Osteoblast (primary cell): ENCODE measurements around the gene STT3A. TPM values are rescaled to one million over a fixed set of nuclear protein-coding genes. Genes with fewer than 3 reads are reported as not detected.
A peak's percentile ranks its signal among the peaks of the same experiment; 100 is the strongest.

Experiments
- DNase-seq: peaks from one replicate; pipeline ENCODE4 v3.0.0; 2011; ENCODE audit warnings: low spot score, mixed read lengths; ENCODE audit not compliant: insufficient read length; ENCODE audit errors: missing footprints
- H2AFZ ChIP-seq: 2 replicates; pipeline ENCODE4 v1.6.0; 2011; ENCODE audit warnings: mild to moderate bottlenecking, low read length
- H3K27ac ChIP-seq: 2 replicates; pipeline ENCODE4 v1.5.1; 2011; ENCODE audit warnings: mild to moderate bottlenecking, low read depth, low read length, moderate library complexity
- H3K27me3 ChIP-seq: 2 replicates; pipeline ENCODE4 v1.6.0; 2012; ENCODE audit warnings: mild to moderate bottlenecking, control low read depth, inconsistent platforms, low read length, moderate library complexity; ENCODE audit not compliant: insufficient read depth
- H3K36me3 ChIP-seq: 2 replicates; pipeline ENCODE4 v1.5.1; 2011; ENCODE audit warnings: mild to moderate bottlenecking, low read length, control low read depth, moderate library complexity; ENCODE audit not compliant: insufficient read depth
- H3K4me1 ChIP-seq: 2 replicates; pipeline ENCODE4 v1.5.1; 2011; ENCODE audit warnings: mild to moderate bottlenecking, low read length, control low read depth, moderate library complexity; ENCODE audit not compliant: insufficient read depth
- H3K4me2 ChIP-seq: 2 replicates; pipeline ENCODE4 v1.6.0; 2011; ENCODE audit warnings: mild to moderate bottlenecking, low read length; ENCODE audit not compliant: insufficient read depth
- H3K4me3 ChIP-seq: fragments of 200-600 bp; sonication (generic); 3 replicates; pipeline ENCODE4 v1.5.1; 2012; ENCODE audit warnings: mild to moderate bottlenecking, low read length, inconsistent platforms; ENCODE audit not compliant: insufficient read depth
- H3K79me2 ChIP-seq: 2 replicates; pipeline ENCODE4 v1.6.0; 2012; ENCODE audit warnings: mild to moderate bottlenecking, low read length, control low read depth, inconsistent platforms; ENCODE audit not compliant: insufficient read depth
- H3K9me3 ChIP-seq: 2 replicates; pipeline ENCODE4 v1.5.1; 2011; ENCODE audit warnings: low read depth, low read length, control low read depth
- H4K20me1 ChIP-seq: 2 replicates; pipeline ENCODE4 v1.6.0; 2012; ENCODE audit warnings: mild to moderate bottlenecking, low read length, control low read depth; ENCODE audit not compliant: insufficient read depth
- total RNA-seq: library from RNA; depleted of rRNA; stranded (reverse); fragments of >200 nt; gene quantifications from 2 replicates; pipeline ENCODE4 v1.2.3, GENCODE V29; 2012
- TF ChIP-seq, protein P1 (sequence below): IDR thresholded peaks from 2 replicates; pipeline ENCODE4 v1.5.1; 2011; ENCODE audit warnings: mild to moderate bottlenecking, low read depth, low read length, moderate library complexity; ENCODE audit errors: extremely low read depth

The STT3A gene
- total RNA-seq, 1 donor = 224 TPM

DNA sequence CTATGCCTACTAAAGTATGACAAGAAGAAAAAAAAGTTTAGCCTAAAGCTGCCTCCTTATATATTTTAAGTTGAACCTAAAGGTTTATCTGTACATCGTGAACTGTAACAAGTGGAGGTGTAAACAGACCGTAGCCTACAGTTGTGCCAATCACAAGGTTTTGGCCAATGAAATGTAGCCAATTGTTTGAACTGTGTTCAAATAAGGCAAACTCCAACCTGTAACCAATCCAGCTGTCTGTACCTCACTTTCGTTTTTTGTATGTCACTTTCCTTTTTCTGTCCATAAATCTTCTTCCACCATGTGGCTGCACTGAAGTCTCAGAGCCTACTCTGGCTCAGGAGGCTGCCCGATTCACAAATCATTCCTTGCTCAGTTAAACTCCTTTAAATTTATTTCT lies 30.2 kb upstream of the STT3A start:
- Histone ChIP-seq H3K36me3 (no peaks in the 10 kb centered on the region), H3K27me3 (no peaks in the 10 kb centered on the region), H3K79me2 (no peaks in the 10 kb centered on the region), H3K9me3 (no peaks in the 10 kb centered on the region), H4K20me1 (no peaks in the 10 kb centered on the region), H3K4me3 (no peak overlapping the region), H3K4me1 (no peaks in the 10 kb centered on the region), H2AFZ (no peak overlapping the region), H3K4me2 (no peak overlapping the region), H3K27ac (no peak overlapping the region)
- DNase-seq = no peak
- TF ChIP-seq, protein P1, sequence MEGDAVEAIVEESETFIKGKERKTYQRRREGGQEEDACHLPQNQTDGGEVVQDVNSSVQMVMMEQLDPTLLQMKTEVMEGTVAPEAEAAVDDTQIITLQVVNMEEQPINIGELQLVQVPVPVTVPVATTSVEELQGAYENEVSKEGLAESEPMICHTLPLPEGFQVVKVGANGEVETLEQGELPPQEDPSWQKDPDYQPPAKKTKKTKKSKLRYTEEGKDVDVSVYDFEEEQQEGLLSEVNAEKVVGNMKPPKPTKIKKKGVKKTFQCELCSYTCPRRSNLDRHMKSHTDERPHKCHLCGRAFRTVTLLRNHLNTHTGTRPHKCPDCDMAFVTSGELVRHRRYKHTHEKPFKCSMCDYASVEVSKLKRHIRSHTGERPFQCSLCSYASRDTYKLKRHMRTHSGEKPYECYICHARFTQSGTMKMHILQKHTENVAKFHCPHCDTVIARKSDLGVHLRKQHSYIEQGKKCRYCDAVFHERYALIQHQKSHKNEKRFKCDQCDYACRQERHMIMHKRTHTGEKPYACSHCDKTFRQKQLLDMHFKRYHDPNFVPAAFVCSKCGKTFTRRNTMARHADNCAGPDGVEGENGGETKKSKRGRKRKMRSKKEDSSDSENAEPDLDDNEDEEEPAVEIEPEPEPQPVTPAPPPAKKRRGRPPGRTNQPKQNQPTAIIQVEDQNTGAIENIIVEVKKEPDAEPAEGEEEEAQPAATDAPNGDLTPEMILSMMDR = no peak

DNA sequence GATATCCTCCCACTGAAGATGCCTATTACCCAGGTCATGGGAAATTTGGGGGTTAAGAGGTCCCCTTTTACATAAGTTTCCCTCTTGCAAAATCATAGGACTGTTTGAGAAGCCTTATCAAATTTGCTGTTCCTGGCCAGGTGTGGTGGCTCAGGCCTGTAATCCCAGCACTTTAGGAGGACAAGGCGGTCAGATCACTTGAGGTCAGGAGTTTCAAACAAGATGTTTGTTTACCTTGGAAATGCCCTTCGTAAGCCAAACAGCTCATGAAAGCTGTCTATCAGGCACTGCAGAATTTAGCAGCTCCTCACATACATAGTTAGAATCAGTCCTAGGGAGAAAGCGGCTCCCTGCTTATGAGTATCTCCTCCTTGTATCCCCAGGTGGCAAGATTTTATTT lies 28.3 kb upstream of the STT3A start:
- DNase-seq = no peak
- no peak overlapping the region for H3K4me3 ChIP-seq
- H3K79me2 ChIP-seq = peaks cover 3% of the 10 kb centered on the region
- no peaks in the 10 kb centered on the region for H4K20me1 ChIP-seq
- H3K27me3 ChIP-seq = no peaks in the 10 kb centered on the region
- H2AFZ ChIP-seq = no peak overlapping the region
- no peaks in the 10 kb centered on the region for H3K4me1 ChIP-seq
- no peaks in the 10 kb centered on the region for H3K36me3 ChIP-seq
- H3K4me2 ChIP-seq = no peak overlapping the region
- TF ChIP-seq, protein P1 = no peak
- H3K9me3 ChIP-seq = no peaks in the 10 kb centered on the region
- H3K27ac ChIP-seq = no peak overlapping the region

DNA sequence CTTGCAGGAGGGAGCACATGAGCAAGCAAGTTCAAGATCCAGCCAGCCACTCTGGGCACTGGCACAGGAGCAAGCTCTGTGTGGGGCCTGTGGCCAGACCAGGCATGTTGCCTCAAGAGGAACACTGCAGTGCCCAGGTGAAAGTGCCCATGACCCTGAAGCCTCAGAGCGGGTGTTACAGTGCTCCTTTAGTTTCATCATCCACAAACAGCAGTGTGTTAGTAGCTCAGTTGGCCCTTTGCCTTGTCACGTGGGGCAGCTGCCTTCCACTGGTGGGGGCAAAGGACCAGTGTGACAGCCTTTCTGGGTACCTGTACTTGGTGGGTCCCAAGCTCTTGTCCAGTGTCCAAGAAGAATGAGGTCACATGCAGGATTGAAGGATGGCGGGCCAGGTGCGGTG lies 26.4 kb upstream of the STT3A start:
- Histone ChIP-seq H3K4me3 (no peak overlapping the region), H3K9me3 (no peaks in the 10 kb centered on the region), H3K4me2 (no peak overlapping the region), H2AFZ (no peak overlapping the region), H3K27me3 (no peaks in the 10 kb centered on the region), H4K20me1 (no peaks in the 10 kb centered on the region), H3K79me2 (peaks cover 22% of the 10 kb centered on the region), H3K27ac (no peak overlapping the region), H3K4me1 (peaks cover 12% of the 10 kb centered on the region), H3K36me3 (no peaks in the 10 kb centered on the region)
- DNase-seq = no peak
- TF ChIP-seq, protein P1 = no peak

DNA sequence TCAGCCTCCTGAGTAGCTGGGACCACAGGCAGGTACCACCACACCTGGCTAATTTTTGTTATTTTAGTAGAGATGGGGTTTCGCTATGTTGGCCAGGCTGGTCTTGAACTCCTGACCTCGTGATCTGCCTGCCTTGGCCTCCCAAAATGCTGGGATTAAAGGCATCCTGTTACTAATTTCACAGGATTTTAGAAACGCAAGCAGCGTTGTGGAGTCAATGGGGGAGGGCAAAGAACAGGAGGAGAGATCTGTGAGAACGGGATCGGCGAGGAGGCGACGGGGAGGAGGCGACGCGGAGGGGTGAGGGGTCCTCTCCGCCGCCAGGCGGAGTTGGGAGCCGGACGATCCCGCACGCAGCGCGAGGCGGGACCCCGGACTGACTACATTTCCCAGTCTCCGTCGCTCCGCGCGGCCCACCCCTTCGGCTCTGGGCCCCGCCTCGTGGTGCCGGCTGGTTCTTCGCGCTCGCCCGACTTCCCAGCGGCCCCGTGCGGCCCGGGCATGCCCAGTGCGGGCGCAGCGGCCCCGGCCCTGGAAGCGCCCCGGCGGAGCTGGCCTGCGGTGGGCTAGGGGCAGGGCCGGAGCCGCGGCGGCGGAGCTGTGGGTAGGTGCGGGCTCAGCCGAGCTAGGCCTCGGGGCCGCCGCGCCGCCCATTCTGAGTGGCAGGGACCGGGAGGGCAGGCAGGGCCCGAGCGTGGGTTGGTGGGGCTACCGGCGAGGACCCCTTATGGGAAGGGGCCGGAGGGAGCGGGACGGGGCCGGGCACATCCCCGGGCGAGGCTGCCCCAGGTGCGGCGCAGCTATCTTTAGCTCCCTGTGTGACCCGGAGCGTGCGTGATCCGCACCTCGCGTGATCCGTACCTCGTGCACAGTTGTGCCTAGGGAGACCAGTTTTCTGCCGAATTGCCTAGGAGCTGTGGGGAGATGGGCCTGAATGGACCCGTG lies 23.4 kb upstream of the STT3A start, which contains the start of gene EI24:
EI24 (plus strand) TSS at position 508 of the 945 bp plus-strand sequence. CDS start 3,051 bp downstream, outside the sequence.
- Histone ChIP-seq H3K9me3 (no peaks in the 10 kb centered on the region), H3K36me3 (peaks cover 12% of the 10 kb centered on the region), H3K27ac (peak within 1 kb of the TSS; percentile 89), H3K79me2 (peaks cover 25% of the 10 kb centered on the region), H4K20me1 (no peaks in the 10 kb centered on the region), H3K27me3 (no peaks in the 10 kb centered on the region), H3K4me1 (peaks cover 15% of the 10 kb centered on the region), H3K4me3 (peak within 1 kb of the TSS; percentile 94), H3K4me2 (peak within 1 kb of the TSS; percentile 99), H2AFZ (peak within 1 kb of the TSS; percentile 89)
- TF ChIP-seq, protein P1 = peak; percentile 48
- peak; percentile 97 for DNase-seq
